HG03565 (cell line): ENCODE measurements around the gene CEP290.
A peak's percentile ranks its signal among the peaks of the same experiment; 100 is the strongest.
"Not testable (repeated sequence)": the region's sequence is repeated elsewhere in the genome, so short reads cannot be mapped to it uniquely, and the experiment has no call there.

Source experiments
- ATAC-seq: cut with Tn5 transposase; IDR thresholded peaks from one replicate; pipeline ENCODE4 v1.9.1; 2021; ENCODE audit warnings: mild to moderate bottlenecking, moderate library complexity; ENCODE audit not compliant: unreplicated experiment

CEP290 gene

DNA sequence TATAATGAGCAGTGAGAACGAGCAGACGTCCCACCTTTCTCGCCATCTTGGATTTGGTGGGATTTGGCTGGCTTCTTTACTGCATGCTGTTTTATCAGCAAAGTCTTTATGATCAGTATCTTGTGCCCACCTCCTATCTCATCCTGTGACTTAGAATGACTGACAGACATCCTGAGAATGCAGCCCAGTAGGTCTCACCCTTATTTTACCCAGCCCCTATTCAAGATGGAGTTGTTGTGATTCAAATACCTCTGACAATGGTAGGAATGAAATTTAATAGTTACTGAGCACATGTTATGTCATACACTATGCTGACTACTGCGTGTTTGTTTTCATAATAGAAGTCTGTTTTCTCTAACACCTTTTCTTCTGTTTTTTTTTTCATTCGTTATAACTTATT lies 2.1 kb upstream of the CEP290 start:
- ATAC-seq = no peak

DNA sequence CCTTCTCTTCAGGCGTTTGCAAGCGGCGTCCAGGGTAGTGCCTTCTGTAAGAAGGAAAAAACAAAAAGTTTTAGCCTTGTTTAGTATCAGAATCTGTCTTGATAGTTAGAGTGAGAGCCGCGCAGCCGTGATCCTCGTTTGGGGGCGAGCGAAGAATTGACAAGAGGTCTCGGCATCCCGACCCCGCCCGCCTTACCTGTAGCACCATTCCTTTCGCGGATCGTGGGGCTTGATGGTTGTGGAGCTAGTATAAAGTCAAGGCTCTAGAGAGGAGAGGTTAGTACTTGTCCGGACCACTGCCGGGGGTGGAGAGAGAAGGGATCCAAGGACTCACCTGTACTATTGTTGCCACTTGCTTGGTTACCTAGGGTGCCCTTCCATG lies 713 bp upstream of the CEP290 start:
- no peak for ATAC-seq

DNA sequence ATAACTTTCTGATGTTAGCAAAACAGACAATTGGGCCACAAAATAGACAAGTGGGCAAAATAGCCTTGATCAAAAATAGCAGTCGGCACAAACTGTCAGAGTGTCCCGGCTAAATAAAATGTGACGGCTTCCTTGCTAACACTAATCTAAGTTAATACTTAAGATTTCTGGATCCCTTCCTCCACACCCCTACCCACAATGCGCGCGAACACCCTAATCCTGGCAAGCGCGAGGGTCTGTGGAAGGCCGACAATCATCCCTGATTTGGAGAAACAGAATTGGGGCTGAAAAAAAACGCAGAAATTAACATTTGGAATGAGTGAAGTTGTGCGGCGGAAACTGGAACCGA lies 489 bp downstream of the CEP290 start:
- no peak for ATAC-seq

DNA sequence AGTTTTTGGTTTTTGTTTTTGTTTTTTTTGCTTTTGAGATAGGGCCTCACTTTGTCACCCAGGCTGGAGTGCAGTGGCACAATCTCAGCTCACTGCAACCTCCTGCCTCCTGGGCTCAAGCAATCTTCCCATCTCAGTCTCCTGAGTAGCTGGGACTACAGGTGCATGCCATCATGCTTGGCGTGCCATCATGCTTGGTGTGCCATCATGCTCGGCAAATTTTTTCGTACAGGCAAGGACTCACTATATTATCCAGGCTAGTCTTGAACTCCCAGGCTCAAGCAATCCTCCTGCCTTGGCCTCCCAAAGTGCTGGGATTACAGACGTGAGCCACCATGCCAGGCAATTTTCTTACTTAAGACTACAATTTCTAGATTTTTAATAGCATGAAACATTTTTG lies 2.2 kb downstream of the CEP290 start:
- not testable (repeated sequence) for ATAC-seq

DNA sequence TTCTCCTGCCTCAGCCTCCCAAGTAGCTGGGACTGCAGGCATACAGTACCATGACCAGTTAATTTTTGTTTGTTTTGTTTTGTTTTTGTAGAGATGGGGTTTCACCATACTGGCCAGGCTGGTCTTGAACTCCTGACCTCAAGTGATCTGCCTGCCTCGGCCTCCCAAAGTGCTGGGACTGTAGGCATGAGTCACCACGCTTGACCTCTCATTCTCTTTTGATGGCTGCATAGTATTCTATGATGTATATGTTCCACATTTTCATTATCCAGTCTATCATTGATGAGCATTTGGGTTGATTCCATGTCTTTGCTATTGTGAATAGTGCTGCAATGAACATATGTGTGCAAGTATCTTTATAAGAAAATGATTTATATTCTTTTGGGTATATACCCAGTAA lies 8.7 kb downstream of the CEP290 start:
- not testable (repeated sequence) for ATAC-seq

- ATAC-seq = no peak
Measured at GRCh38 chr12:88132392-88132791, 9.5 kb downstream of the CEP290 start.

- no peak for ATAC-seq
Measured at GRCh38 chr12:88127855-88128254, 14.0 kb downstream of the CEP290 start.

DNA sequence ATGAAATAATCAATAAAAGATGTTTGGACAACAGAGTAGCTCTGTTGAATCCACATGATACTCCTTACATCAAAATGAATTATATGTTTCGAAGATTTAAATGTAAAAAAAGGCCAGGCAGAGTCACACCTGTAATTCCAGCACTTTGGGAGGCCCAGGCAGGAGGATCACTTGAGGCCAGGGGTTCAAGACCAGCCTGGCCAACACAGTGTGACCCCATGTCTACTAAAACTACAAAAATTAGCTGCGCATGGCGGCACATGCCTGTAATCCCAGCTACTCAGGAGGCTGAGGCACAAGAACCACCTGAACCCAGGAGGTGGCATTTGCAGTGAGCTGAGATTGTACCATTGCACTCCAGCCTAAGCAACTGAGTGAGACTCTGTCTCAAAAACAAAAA lies 14.8 kb downstream of the CEP290 start:
- no peak for ATAC-seq

DNA sequence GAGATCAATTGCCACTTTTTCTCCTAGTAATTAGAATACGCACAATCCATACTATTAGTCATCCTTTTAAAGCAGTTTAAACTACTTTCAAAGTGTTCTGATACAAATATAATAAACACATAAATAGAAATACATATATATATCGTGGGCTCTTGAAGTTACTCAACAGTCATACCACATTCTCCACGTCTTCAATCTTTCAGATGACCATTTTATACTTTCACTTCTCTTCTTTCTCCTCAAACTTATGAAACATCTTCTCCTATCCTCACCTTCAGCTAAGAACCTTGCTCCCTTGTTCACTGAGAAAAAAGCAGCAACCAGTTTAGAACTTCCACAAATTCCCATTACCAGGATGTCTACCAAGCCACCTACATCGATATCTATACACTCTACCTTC lies 19.2 kb downstream of the CEP290 start:
- peak; percentile 46 for ATAC-seq

DNA sequence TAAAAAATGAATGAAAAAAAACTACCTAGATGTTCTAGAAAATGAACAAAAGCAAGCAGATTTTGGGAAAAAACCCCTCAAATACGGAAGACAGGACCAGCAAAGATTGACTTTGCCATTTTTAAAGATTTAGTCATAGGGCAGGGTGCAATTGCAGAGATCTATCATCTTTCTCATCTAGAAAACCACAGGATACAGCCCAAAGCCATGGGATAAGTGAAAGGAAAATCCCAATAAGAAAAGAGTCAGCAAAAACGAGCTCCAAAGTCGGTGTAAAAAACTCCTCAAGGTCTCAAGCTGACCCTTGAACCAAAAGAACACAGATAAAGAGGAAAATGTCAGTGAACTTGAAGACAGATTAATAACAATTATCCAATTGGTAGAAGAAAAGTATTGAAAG lies 28.0 kb downstream of the CEP290 start:
- no peak for ATAC-seq

- ATAC-seq = no peak
Measured at GRCh38 chr12:88111074-88111652, 30.7 kb downstream of the CEP290 start.

- ATAC-seq = no peak
Measured at GRCh38 chr12:88108021-88108420, 33.9 kb downstream of the CEP290 start.

DNA sequence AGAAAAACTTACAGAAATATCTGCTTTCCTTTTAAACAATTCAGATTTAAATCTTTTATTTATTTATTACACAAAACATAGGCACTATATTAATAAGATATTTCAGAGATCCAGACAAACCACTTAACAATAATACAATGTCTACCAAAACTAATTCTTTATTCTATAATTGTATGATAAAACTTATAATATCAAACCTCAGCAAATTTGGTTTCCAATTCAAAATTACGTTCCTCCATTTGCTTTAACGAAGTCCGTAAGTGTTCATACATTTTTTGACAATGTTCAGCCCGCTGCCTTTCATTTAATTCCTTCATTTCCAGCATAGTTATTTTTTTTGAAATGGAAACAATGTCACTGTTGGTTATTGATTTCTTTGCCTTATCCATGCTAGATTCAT lies 48.3 kb downstream of the CEP290 start:
- ATAC-seq = no peak

DNA sequence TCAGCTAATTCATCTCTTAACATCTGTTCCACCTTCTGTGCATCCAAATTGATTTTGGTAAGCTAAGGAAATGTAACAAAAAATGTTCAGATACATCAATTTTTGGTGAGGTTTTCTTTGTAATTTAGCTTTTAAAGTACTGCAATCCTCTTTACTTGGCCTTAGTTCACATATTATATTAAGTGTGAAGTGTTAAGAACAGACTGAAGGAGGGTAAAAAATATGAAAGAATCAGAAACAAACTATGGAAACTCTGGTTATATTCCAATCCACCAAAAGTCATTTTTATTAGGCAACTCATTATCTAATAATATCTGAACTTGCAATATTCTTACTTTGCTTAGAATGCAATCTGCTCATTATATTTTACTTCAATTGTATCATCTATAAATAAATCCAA lies 49.1 kb downstream of the CEP290 start:
- no peak for ATAC-seq

DNA sequence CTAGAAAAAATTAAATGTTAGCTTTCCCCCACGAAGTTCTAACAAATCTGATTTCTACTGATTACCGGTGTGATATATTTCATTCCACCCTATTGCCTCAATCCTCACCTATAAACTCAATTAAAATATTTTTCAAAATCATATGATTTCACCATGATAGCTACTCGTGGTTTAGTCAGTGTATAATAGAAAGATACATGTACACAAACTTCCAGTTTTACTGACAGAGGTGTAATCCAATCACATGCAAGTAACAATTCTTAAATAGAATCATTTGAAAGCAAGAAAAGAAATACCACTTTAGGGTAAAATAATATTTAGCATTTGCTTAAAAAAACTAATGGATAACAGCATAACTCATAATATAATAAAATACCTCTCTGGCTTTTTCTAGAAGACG lies 57.7 kb downstream of the CEP290 start:
- no peak for ATAC-seq

DNA sequence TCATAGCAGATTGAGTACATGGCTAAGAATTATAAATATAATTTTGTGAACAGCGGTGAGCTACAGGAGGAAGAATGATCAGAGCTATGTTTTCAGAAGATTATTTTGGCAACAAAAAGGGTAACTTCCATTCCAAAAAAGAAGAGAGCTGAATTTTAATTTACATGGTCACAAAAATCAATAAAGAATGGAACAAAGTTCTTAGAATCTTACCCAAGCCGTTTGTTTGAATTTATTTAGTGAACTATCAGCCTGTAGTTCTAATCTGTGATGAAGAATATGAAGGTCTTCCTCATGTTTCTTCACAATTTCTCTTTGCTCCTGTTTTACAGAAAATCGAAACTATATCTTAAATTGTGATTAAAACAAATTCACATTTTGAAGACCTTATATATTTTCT lies 58.3 kb downstream of the CEP290 start:
- no peak for ATAC-seq

DNA sequence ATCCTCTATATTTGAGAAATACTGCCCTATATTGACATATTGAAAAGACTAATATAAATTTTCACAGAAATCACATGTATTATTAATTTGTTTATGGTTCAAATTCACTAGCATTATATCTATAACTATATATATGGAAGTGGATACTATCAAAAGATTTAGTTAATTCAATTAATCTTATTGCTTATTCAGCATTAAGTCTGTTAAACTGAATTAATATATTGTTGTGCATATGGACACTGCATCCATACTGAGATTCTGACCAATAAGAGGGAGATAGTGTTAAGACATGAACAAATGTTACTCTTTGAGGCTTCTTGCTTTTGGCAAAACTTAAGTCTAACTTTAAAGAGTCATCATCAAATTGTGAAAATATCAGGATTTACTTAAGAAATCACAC lies 60.6 kb downstream of the CEP290 start:
- no peak for ATAC-seq

GRCh38 chr12:88067301-88067700 lies 74.6 kb downstream of the CEP290 start:
- no peak for ATAC-seq

GRCh38 chr12:88063375-88063774 lies 78.5 kb downstream of the CEP290 start:
- ATAC-seq = peak; percentile 94

GRCh38 chr12:88062474-88062873 lies 79.4 kb downstream of the CEP290 start:
- ATAC-seq = peak; percentile 66

DNA sequence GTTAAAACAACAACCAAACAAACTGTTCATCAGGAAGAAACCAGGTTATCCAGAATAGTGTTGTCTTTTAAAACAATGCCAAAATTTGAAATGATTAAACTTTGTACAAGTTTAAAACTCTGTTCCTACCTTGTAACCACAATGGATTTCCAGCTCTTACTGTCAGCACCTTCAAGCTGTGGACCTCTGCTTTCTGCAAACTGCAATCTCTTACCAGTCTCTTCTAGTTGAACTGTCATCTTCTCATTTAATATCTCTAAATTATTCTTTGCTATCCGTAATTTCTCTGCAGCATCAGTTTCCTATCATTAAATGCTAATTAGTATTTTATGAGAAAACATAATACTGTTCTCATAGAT lies 83.2 kb downstream of the CEP290 start:
- no peak for ATAC-seq

DNA sequence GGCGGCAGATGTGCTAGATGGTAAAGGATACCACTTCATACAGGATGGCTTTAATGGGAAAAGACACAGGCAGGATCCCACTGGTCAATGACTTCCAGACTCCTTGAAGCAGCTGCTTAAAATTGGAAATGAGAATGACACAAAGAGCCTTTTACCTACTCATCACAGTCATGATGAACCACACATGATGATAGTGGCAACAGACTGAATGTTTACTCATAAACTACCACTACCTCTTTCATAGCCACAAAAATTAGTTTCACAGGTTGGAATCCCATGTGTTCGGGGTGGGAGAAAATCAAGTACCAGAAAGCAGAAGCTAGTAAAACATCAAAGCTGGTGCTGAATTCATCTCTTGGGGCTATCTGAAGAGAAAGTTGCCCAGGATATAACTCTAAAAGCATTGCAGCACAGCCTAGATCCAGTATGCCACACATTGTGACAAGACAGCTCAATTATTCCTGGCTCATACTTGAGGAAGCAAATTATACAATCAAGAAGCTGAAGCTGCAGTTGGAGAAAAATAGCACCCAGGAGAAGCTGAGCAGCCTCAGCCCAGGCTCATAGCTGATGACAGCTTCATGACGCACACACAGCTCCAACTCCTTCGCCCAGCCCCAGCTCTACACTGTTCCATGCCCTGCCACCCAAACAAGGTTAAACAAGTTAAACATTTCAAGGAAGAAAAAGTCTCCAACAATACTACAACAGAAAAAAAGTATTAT lies 83.7 kb downstream of the CEP290 start:
- no peak for ATAC-seq

GRCh38 chr12:88056571-88056970 lies 85.3 kb downstream of the CEP290 start:
- ATAC-seq = no peak
